Activated effector memory CD4-positive, alpha-beta T cell treated with Interleukin-2 at 50 U/mL for 16 hours (primary cell): ENCODE results near the gene CD37.
"Not testable (repeated sequence)": the region's sequence is repeated elsewhere in the genome, so short reads cannot be mapped to it uniquely, and the experiment has no call there.

Experiments
- DNase-seq: peaks from one replicate; pipeline ENCODE4 v3.0.0-alpha.2; 2020

The CD37 gene

DNA sequence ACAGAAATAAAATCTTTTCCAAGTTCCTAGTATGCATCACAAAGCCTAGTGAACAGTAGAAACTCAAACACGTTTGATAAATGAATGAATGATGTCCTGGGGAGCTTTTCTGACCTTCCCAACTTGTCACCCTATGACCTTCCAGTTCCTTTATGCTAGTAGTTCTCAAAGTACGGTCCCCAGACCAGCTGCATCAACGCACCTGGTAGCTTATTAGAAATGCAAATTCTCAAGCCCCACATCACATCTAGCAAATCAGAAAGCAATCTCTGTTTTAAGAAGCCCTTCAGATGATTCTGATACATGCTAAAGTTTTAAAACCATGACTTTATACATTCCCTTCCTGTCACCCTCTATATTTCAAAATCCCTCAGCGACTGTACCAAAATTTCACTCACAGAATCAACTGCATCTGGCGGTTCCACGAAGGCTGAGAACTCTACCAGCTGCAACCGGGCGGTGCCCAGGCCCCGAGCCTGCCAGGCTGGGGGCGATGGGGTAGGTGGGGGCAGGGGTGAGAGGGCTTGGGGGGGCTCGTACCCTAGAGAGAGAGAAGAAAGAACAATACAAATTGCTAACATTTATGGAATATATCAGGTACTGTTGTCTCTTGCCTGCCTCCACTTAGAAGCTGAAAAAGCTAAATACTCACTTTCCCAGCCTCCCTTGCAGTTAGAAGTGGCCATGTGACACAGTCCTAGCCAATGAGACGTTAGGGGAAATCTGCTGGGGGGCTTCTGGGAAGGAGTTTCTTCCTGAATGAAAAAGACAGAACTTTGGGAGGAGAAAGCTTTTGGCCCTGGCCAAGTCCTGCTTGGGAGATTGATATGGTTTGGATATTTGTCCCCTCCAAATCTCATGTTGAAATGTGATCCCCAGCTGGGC lies 13.3 kb downstream of the CD37 start:
- DNase-seq = no peak

DNA sequence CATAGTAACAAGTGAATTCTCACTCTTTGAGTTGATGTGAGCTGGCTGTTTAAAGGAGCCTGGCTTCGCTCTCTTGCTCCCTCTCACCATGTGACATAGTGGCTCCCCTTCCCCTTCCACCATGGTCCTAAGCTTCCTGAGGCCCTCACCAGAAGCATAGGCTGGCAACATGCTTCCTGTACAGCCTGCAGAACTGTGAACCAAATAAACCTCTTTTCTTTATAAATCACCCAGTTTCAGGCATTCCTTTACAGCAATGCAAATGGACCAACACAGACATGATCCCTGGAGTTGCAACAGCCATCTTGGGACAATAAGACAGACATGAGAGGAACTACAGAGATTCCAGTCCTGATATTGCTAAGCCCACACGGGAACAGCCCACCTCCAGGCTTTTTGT lies 14.4 kb downstream of the CD37 start:
- no peak for DNase-seq

DNA sequence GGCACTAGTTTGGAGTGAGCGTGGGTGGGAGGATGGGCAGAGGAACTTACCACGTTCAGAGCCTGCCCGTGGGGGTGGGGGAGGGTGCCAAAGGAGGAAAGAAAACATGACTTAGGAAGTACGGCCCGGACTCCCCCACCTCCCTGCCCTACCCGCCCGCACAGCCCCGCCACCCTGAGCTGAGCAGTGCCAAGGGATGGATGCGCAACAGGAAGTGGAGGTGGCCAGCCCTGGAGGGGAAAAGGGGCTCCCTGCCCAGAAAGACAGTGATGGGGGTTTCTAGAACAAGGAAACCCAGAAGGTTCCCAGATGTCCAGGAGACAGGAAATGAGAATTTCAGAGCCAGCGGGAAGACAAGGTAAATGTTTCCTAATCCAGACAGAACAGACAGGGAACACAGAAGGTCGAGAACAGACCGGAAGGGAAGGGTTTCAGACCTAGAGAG lies 20.7 kb downstream of the CD37 start:
- no peak for DNase-seq

DNA sequence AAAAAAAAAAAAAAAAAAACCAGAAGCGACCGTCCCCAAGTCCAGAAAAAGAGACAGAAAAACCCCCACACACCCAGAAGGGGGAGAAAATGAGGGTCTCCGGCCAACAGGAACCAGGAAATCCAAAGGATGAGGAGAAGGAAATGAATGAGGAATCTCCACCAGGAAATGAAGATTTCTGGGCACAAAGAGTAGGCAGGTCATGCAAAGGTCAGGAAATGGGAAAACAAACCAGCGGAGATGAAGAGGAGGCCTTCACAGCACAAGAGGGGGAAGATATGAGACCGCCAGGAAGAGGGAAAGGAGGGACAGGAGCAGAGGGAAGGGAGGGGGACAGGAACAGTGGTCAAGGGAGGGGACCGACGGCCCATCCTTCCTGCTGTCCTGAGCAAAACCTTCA lies 21.2 kb downstream of the CD37 start:
- DNase-seq = no peak

DNA sequence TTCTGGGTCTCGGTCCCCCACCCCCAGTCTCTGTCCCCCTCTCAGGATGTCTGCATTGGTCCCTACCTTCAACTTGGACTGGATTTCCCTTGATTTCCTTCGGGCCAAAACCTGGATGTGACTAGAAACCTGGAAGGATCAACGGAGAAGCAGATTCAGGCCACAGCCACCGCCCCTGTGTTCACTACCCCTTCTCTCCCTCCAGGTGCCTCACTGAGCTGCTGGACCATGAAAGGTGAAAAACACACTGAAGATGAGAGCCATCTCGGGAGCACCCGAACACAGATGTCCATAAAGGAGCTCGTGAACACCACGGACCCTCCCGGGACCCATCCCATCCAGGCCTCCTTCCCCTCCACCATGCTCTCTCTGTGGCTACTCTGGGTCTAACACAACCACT lies 22.0 kb downstream of the CD37 start:
- no peak for DNase-seq

DNA sequence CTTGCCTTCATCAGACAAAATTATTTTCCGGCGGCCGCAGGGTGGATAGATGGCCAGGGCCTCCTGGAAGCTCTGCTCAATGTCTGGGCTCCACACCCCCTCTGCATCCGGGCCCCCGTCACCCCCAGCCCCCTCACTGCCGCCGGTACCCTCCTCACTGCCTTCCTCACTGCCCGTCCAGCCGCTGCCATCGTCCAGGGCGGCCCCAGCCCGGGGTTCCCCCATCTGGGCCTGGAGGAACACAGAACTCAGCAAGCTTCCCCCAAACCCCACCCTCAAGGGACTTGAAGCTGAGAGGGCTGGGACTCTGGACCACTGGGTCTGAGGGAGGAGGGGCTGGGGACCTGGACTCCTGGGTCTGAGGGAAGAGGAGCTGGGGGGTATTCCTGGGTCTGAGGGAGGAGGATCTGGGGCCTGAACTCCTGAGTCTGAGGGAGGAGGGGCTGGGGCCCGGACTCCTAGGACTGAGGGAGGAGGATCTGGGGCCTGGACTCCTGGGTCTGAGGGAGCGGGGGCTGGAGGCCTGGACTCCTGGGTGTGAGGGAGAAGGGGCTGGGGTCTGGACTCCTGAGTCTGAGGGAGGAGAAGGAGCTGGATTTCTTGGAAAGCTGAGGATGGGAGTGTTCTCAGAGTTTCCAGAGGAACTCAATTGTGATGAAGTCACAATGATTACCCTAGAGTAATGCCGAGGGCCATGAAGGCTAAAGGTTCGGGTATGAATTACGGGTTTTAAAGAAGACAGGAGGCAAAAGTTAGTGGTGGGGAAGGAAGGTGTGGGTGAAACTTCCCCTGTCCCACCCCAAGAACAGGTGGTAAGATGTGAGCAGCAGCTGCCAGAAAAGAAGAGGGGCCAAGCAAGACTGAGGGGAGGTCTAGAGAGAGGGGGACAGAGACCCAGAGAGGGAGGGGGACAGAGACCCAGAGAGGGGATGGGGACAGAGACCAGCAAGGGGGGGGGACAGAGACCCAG lies 24.9 kb downstream of the CD37 start:
- no peak for DNase-seq

DNA sequence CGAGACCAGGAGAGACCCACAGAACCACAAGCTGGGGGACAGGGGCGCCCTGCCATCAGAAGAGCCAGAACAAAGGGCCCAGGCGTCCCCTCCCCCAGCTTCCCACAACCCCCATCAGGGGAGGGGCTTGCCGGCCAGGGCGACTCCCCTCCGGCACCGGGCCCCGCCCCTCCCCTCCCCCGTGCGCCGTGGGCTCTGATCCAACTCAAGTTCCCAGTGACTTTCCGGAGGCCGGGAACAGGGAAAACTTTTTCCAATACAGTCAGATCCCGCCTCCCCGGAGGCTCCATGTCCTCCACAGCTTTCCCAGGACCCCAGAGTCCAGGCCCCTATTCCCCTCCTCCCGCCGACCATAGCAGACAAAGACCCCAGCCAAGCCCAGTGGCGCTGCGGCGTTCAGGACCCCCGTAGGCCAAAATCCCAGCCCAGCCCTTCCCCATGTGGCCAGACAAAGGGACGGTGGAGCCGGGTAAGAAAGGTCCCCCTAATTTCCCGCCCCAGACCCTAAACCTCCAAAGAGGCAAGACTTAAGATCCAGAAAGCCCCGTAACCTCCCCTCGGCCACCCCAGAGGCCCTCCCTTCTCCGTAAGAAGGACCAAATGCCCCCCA lies 26.3 kb downstream of the CD37 start:
- no peak for DNase-seq

DNA sequence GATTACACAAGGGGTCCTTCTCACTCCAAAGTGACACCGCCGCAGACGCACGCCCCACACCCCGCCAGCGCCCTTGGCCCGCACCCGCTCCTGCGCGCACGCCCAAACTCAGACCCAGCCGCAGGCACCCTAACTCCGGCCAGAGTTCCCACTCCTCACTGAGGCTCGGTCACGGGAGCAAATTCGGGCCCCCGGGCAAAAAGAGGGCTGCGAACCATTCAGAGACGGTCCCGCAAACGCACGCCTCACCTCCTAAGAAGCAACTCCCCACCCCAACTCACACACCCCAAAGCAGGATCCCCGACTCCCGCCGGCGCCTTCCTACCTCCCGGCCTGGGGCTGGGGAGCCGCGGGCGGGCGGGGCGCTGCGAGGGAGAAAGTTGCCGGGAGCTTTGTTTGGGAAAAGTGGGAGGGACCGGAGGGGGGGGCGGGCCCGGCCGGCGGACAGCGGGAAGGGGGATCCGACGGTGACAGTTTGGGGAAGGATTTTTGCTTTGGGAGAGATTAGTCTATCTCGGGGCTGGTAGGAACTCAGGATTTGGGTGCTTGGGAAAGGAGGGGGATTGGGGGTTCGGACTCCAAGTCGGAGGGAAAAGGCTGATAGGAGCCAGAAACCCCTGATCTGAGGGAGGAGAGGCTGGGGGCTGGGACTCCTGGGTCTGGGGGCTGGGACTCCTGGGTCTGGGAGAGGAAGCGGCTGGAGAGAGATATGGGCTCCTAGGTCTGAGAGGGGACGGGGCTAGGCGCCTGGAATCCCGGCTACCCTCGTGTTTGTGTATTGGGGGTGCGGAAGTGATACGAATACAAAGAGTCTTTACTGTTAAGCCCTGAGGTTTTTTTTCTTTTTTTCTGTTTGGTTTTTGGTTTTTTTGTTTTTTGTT lies 27.1 kb downstream of the CD37 start, which contains the start of gene TEAD2:
TSS of gene TEAD2 (minus strand) at position 369 of the 881 bp plus-strand sequence. CDS start 2,341 bp downstream, outside the sequence.
- no peak for DNase-seq

DNA sequence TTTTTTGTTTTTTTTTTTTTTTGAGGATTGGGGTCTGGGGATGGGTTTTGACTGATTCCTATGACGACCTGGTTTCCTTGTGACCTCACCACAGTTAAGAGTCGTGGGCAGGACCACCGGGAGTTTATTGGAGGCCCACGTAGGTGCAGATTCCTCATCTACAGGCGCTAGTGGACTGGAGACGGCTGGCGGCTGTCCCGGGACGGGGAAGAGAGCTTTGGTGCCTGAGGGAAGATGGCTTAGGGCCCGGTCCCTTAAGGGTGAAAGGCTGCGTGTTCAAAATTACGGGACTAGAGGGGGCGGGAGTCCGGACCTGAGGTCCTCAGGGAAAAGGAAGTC lies 27.7 kb downstream of the CD37 start:
- DNase-seq = no peak

DNA sequence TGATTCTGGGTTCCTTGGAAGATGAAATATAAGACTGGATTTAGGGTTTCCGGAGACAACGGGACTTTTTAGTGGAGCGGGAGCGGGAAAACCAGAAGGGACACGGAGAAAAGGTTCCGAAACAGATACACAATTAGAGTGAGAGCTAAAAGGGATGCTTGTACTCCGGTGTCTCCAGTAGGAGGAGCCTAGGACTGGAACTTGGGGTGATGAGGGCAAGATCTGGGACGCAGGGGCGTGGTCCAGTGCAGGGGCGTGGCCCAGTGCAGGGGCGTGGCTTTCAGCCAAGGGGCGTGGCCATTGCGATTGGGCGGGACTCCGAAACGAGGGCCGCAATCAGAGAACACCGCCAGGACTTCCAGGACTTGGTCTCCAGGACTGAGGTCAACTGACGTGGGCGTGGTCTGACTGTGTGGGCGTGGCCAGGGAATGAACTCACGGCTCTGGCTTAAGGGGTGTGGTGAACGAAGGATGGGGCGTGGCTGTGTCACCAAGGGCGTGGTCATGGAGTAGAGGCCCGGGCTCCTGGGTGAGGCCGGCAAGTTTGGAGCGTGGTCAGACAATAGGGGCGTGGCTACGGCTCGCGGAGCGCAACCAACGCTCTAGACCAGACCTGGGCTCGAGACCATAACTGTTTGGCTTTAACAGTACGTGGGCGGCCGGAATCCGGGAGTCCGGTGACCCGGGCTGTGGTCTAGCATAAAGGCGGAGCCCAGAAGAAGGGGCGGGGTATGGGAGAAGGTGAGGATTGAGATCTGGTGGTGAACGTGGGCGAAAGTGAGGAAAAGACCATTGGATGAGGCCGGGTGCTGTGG lies 28.3 kb downstream of the CD37 start, which contains the start of gene DKKL1:
TSS of gene DKKL1 (plus strand) at position 610 of the 815 bp plus-strand sequence. CDS start at position 732, 122 bp downstream.
- peak; percentile 41 for DNase-seq

DNA sequence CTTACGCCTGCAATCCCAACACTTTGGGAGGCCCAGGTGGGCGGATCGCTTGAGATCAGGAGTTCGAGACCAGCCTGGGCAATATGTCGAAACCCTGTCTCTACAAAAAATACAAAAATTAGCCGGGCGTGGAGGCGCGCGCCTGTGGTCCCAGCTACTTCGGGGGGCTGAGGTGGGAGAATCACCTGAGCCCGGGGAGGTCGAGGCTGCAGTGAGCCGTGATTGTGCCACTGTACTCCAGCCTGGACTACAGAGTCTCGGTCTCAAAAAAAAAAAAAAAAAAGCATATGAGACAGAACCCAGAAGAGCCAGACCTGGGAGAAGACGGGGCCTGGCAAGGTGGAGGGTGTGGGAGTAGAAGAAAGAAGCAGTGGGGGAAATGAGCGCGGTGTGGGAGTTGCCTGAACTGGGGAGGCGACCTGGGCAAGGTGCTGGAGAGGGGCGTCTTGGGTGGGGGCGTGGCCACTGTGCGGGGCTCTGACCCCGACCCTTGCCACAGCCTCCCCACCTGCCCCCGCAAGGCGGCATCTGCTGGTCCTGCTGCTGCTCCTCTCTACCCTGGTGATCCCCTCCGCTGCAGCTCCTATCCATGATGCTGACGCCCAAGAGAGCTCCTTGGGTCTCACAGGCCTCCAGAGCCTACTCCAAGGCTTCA lies 29.0 kb downstream of the CD37 start:
- DNase-seq = no peak

DNA sequence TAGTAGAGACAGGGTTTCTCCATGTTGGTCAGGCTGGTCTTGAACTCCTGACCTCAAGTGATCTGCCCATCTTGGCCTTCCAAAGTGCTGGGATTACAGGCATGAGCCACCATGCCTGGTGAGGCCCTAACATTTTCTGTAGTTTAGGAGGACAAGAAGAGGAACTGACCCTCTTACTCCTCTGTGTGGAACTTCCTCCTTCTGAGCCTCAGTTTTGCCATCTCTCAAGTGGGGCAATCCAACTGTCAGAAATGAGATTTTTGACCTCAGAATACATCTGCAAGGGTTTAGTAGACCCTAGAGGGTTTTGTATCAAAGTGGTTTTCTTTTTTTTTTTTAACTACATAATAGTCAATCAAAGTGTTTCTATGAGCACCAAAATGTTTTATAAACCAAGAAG lies 30.9 kb downstream of the CD37 start:
- DNase-seq = no peak

DNA sequence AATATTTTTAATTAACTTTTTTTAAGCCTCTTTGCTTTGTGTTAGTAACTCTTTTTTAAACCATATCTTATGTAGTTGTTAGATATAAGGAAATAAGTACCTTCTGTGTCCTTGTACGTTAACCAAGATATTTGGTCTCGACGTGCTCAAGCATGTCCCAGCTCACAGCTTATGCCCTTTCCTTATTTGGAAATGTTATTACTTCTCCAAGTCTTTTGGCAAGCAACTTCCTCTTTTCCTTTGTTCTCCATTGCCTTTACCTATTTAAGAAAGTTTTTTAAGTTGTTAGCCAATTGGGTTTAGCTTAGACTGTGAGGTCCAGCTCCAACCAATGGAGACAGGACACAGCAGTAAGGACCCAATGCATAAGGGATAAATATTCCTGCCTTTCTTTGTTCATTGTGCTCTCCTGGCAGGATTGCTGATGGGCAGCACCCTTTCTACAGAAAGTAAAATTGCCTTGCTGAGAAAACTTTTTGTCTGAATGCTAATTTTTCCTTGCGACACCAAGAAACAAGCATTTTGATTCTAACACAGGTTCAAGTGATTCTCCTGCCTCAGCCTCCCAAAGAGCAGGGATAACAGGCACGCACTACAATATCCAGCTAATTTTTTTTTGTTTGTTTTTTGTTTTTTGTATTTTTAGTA lies 33.6 kb downstream of the CD37 start:
- no peak for DNase-seq

DNA sequence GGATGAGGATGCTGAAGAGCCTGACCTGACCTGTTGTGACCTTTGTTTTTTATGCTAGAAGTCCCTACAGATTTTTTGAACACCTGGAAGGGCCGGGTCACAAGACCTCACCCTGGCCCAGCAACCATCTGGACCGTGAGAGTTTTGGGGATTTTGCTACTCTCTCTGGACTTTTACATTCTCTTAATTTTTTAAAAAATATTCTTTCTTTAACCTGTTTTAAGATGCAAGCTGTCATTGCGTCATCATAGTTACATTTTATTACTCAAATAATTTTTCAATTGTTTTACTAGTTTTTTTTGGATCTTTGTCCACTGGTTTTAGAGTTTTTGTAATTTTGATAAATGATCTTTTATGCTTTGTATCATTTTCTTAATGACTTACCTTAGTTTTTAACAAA lies 36.0 kb downstream of the CD37 start:
- DNase-seq = no peak

DNA sequence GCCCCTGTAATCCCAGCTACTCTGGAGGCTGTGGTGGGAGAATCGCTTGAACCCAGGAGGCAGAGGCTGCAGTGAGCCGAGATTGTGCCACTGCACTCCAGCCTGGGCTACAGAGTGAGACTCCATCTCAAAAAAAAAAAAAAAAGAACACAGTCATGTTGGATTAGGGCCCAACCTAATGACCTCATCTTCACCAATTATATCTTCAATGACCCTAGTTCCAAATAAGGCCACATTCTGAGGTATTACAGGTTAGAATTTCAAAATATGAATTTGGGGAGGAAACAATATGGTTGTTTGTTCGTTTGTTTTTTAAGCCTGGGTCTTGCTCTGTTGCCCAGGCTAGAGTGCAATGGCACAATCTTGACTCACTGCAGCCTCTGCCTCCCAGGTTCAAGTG lies 38.0 kb downstream of the CD37 start:
- not testable (repeated sequence) for DNase-seq

DNA sequence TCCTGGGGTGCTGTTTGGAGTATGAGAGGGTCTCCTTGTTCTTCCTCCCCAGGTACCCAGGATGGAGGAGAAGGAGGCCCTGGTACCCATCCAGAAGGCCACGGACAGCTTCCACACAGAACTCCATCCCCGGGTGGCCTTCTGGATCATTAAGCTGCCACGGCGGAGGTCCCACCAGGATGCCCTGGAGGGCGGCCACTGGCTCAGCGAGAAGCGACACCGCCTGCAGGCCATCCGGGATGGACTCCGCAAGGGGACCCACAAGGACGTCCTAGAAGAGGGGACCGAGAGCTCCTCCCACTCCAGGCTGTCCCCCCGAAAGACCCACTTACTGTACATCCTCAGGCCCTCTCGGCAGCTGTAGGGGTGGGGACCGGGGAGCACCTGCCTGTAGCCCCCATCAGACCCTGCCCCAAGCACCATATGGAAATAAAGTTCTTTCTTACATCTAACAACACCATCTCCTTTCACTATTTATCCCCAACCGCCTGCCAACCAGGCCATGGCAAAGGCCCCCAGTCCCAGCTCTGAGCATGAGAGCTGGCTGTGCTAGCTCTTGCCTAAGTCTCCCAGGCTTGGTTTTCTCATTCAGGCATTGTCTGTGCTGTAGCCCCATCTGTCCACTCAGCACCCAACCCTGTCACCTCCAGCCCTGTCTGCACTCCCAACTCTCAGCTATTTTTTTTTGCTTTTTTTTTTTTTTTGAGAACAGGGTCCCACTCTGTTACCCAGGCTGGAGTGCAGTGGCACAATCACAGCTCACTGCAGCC lies 39.6 kb downstream of the CD37 start:
- no peak for DNase-seq

DNA sequence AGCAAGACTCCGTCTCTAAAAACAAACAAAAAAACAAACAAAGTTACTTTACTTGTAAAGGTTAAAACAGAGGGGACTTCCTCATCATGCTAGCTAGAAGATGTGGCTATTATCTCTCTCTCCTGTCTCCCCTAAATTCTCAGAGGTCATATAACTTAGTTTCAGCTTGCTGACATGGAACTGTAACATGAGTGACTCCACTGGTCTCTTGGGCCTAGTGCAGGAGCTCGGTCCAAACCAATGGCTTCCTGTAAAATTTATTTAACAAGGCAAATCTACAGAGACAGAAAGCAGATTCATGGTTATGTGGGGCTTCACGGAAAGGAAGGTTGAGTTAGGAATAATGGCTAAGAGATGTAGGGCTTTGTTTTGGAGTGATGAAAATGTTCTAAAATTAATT lies 43.3 kb downstream of the CD37 start:
- no peak for DNase-seq

DNA sequence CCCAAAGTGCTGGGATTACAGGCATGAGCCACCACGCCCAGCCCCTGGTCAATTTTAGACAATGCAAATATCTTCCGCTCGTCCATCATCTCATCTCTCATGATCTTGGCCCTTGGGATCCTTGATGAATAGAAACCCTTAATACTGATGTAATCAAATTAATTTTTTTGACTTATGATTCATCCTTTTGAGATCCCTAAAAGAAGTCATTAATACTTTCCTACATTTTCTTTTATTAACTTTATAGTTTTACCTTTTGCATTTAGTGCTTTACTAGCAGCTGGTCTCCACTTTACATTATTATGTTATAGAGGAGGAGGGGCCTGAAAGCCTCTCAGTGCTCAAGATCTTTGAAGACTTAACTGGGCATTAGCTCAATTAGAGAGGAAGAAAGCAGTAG lies 45.2 kb downstream of the CD37 start:
- no peak for DNase-seq

DNA sequence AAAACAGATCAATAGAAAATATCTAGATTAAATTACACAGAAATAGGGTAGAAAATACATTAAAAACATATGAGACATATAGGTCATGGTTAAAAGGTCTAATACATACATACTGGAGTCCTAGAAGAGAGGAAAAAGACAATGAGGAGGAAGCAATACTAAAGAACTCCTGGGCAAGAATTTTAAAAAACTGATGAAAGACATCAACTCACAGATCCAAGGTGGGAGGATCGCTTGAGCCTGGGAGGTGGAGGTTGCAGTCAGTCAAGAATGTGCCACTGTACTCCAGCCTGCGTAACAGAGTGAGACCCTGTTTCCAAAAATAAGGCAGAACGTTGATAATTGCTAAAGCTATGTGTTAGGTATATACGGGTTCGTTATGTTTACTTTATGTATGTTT lies 47.4 kb downstream of the CD37 start:
- DNase-seq = no peak
